ENCODE results near the gene KL. TPM values are rescaled to one million over a fixed set of nuclear protein-coding genes. Genes with fewer than 3 reads are reported as not detected.

Gene KL
- total and polyA plus RNA-seq, 2 experiments from 2014 or later = 0.03 TPM; not detected in 1

GRCh38 chr13:33007950-33008349 lies 8.3 kb upstream of the KL start:
- Histone ChIP-seq H4K20me1 (replicated peaks; ENCODE audit: insufficient read depth) (no peaks in the 10 kb centered on the region), H3K4me2 (no peak overlapping the region), H3K4me1 (ENCODE audit: insufficient read depth) (no peaks in the 10 kb centered on the region; the same call in 1 of the 2 replicates), H3K79me2 (replicated peaks; ENCODE audit: insufficient read depth) (no peaks in the 10 kb centered on the region), H3K27me3 (ENCODE audit: insufficient read depth) (peaks cover under 1% of the 10 kb centered on the region; the same call in 1 of the 2 replicates), H2AFZ (no peak overlapping the region), H3K27ac (ENCODE audit: low read depth) (no peak overlapping the region), H3F3A (replicated peaks; ENCODE audit: low read depth) (no peaks in the 10 kb centered on the region), H3K36me3 (ENCODE audit: insufficient read depth) (no peaks in the 10 kb centered on the region), H3K4me3 (no peak overlapping the region), H3K9me2 (ENCODE audit: insufficient read depth) (no peaks in the 10 kb centered on the region; the same call in 1 of the 2 replicates)
- H3K36me3 Mint-ChIP-seq (ENCODE audit: low read depth) = peaks cover 20% of the 10 kb centered on the region
- H3K9me3 Mint-ChIP-seq = peaks cover 23% of the 10 kb centered on the region
- no peak overlapping the region for H3K27ac Mint-ChIP-seq
- H3K4me3 Mint-ChIP-seq = no peak overlapping the region
- H3K4me1 Mint-ChIP-seq = peaks cover 8% of the 10 kb centered on the region
- DNase-seq (ENCODE audit: low spot score) (no peak), ATAC-seq (no peak)
- no peak for TF ChIP-seq EZH2 (IDR thresholded peaks at IDR 0.05; ENCODE audit: low read depth, unreplicated experiment)
- no peak for TF ChIP-seq NANOG (IDR thresholded peaks at IDR 0.05; ENCODE audit: borderline replicate concordance)
- TF ChIP-seq CREB1 (CRISPR knock-in tag; IDR thresholded peaks at IDR 0.05; ENCODE audit: low read depth) = no peak
- no peak for TF ChIP-seq CTCF (conservative IDR thresholded peaks at IDR 0.05; ENCODE audit: low read depth in 2 of 2)
- no peak for TF ChIP-seq ZNF331 (CRISPR knock-in tag; IDR thresholded peaks at IDR 0.05; ENCODE audit: low read depth)
- TF ChIP-seq EZH2phosphoT487 (IDR thresholded peaks at IDR 0.05; ENCODE audit: unreplicated experiment) = no peak
- no peaks in the 10 kb centered on the region for H3K27me3 Mint-ChIP-seq (ENCODE audit: insufficient read depth, low read depth, poor library complexity)

- no peaks in the 10 kb centered on the region for H3K79me2 ChIP-seq (replicated peaks; ENCODE audit: insufficient read depth)
- Mint-ChIP-seq H3K4me3 (no peak overlapping the region), H3K27ac (no peak overlapping the region), H3K4me1 (peaks cover 8% of the 10 kb centered on the region), H3K27me3 (ENCODE audit: insufficient read depth, low read depth, poor library complexity) (peaks cover 2% of the 10 kb centered on the region), H3K9me3 (peaks cover 23% of the 10 kb centered on the region), H3K36me3 (ENCODE audit: low read depth) (peaks cover 20% of the 10 kb centered on the region)
- ATAC-seq (no peak), DNase-seq (ENCODE audit: low spot score) (no peak)
- no peak overlapping the region for H2AFZ ChIP-seq
- H3K4me1 ChIP-seq (ENCODE audit: insufficient read depth) = no peaks in the 10 kb centered on the region; the same call in 1 of the 2 replicates
- H3K36me3 ChIP-seq (ENCODE audit: insufficient read depth) = no peaks in the 10 kb centered on the region
- H3K4me3 ChIP-seq = no peak overlapping the region
- H3K4me2 ChIP-seq = no peak overlapping the region
- H3F3A ChIP-seq (replicated peaks; ENCODE audit: low read depth) = no peaks in the 10 kb centered on the region
- H3K9me2 ChIP-seq (ENCODE audit: insufficient read depth) = no peaks in the 10 kb centered on the region; the same call in 1 of the 2 replicates
- no peak for TF ChIP-seq NANOG (IDR thresholded peaks at IDR 0.05; ENCODE audit: borderline replicate concordance)
- TF ChIP-seq STAT1 (IDR thresholded peaks at IDR 0.05; ENCODE audit: unreplicated experiment) = no peak
- no peak for TF ChIP-seq JUNB (IDR thresholded peaks at IDR 0.05; ENCODE audit: unreplicated experiment)
- TF ChIP-seq ZNF331 (CRISPR knock-in tag; IDR thresholded peaks at IDR 0.05; ENCODE audit: low read depth) = no peak
- TF ChIP-seq REST (IDR thresholded peaks at IDR 0.05; ENCODE audit: unreplicated experiment) = no peak
- TF ChIP-seq ZNF114 (CRISPR knock-in tag; IDR thresholded peaks at IDR 0.05) = no peak
- peaks cover 12% of the 10 kb centered on the region for H3K27me3 ChIP-seq (ENCODE audit: insufficient read depth)
- no peaks in the 10 kb centered on the region for H4K20me1 ChIP-seq (replicated peaks; ENCODE audit: insufficient read depth)
- no peak overlapping the region for H3K27ac ChIP-seq (ENCODE audit: low read depth)
Observed at GRCh38 chr13:33008946-33009722, 7.1 kb upstream of the KL start.
